K562 (cell line): ENCODE data around the gene TMEM150A. TPM values are rescaled to one million over a fixed set of nuclear protein-coding genes. Genes with fewer than 3 reads are reported as not detected.

ENCODE experiments used
- CEBPZ ChIP-seq: fragments of 150-350 bp; IDR thresholded peaks from 2 replicates; pipeline ENCODE4 v1.6.1; 2014; ENCODE audit warnings: low read depth, mild to moderate bottlenecking, low read length, borderline replicate concordance
- CTCFL ChIP-seq: IDR thresholded peaks from 2 replicates; pipeline ENCODE4 v1.6.1; 2011; ENCODE audit warnings: borderline replicate concordance, low read depth, mild to moderate bottlenecking, moderate library complexity, low read length; ENCODE audit not compliant: insufficient read depth, poor library complexity, severe bottlenecking
- DDX20 ChIP-seq: fragments of 450-650 bp; IDR thresholded peaks from 2 replicates; pipeline ENCODE4 v1.6.1; 2016; ENCODE audit warnings: missing genetic modification characterization, low read depth, mild to moderate bottlenecking, missing compliant biosample characterization, moderate library complexity
- ELK1 ChIP-seq: sonication (generic); formaldehyde crosslinking; IDR thresholded peaks from 2 replicates; pipeline ENCODE4 v1.8.1; 2022; ENCODE audit warnings: missing genetic modification reagents
- ESRRB ChIP-seq: fragments of 250-450 bp; sonication (Bioruptor Pico); IDR thresholded peaks from 2 replicates; pipeline ENCODE4 v1.5.0; 2020; ENCODE audit warnings: mild to moderate bottlenecking, moderate library complexity, borderline replicate concordance
- HNRNPLL ChIP-seq: fragments of 200-400 bp; formaldehyde crosslinking; IDR thresholded peaks from 2 replicates; pipeline ENCODE4 v1.6.1; 2017; ENCODE audit warnings: low read length, low read depth, mild to moderate bottlenecking; ENCODE audit not compliant: poor library complexity, severe bottlenecking
- KDM1A ChIP-seq, 2 experiments: fragments of 450-650 bp; IDR thresholded peaks; 2 replicates each; pipeline ENCODE4 v1.6.1; 2016; ENCODE audit warnings: mild to moderate bottlenecking in 2 of 2
- SAP30 ChIP-seq: fragments of 200-600 bp; sonication (generic); IDR thresholded peaks from 2 replicates; pipeline ENCODE4 v1.6.1; 2012; ENCODE audit warnings: borderline replicate concordance, low read depth, mild to moderate bottlenecking, moderate library complexity, low read length, control low read depth, inconsistent platforms; ENCODE audit not compliant: insufficient read depth, poor library complexity, severe bottlenecking
- SOX6 ChIP-seq: fragments of 450-650 bp; IDR thresholded peaks from 2 replicates; pipeline ENCODE4 v1.6.1; 2014; ENCODE audit warnings: mild to moderate bottlenecking
- TRIM24 ChIP-seq, 2 experiments: fragments of 450-650 bp; IDR thresholded peaks; 2 replicates each; pipeline ENCODE4 v1.6.1; 2016
- ZNF41 ChIP-seq: fragments of 250-450 bp; sonication (Bioruptor Pico); conservative IDR thresholded peaks from 2 replicates; pipeline ENCODE4 v1.4.0; 2020; ENCODE audit warnings: mild to moderate bottlenecking
- ZNF586 ChIP-seq: fragments of 450-650 bp; formaldehyde crosslinking; conservative IDR thresholded peaks from 2 replicates; pipeline ENCODE4 v1.4.0; 2020; ENCODE audit warnings: mild to moderate bottlenecking, moderate library complexity
- polyA plus RNA-seq, 8 experiments: library from polyadenylated mRNA; depleted of rRNA in 4 of 8; stranded (reverse) in 5 of 8; unstranded in 3 of 8; fragments of >200 nt; fragmentation: Nextera tagmentation in 2 of 8; fragmentation: Illumina TruSeq in 1 of 8; extraction: Ambion mirVana in 2 of 8; extraction: Trizol in 1 of 8; gene quantifications; 2 replicates each; pipeline versions ENCODE4 v1.2.1 to v1.2.3, GENCODE V29; 2011 to 2014; ENCODE audit warnings: inconsistent platforms in 1 of 8, missing spikeins in 1 of 8
- total RNA-seq, 7 experiments: library from RNA; depleted of rRNA in 6 of 7; stranded (reverse); fragments of >200 nt in 6 of 7; fragmentation: Illumina TruSeq in 2 of 7; extraction: Trizol in 2 of 7; gene quantifications; 2 replicates each; pipeline versions ENCODE4 v1.2.1 to v1.2.3, GENCODE V29; 2011 to 2021; ENCODE audit warnings: low replicate concordance in 1 of 7
- TF ChIP-seq, protein P1 (sequence below), 2 experiments: fragments of 450-650 bp; IDR thresholded peaks; 2 replicates each; pipeline ENCODE4 v1.6.1; 2016
- TF ChIP-seq, protein P2 (sequence below): sonication (generic); formaldehyde crosslinking; IDR thresholded peaks from 2 replicates; pipeline ENCODE4 v1.8.0; 2022; ENCODE audit warnings: mild to moderate bottlenecking, missing genetic modification reagents
- TF ChIP-seq, protein P3 (sequence below): fragments of 250-450 bp; sonication (Bioruptor Pico); IDR thresholded peaks from 2 replicates; pipeline ENCODE4 v1.4.0; 2020

Gene TMEM150A
- total and polyA plus RNA-seq, 9 of the 15 experiments (the other 6 are each of a cell fraction or from before 2014, with no cell fraction given) = 3.9 to 17.1 (median 8.4) TPM

DNA sequence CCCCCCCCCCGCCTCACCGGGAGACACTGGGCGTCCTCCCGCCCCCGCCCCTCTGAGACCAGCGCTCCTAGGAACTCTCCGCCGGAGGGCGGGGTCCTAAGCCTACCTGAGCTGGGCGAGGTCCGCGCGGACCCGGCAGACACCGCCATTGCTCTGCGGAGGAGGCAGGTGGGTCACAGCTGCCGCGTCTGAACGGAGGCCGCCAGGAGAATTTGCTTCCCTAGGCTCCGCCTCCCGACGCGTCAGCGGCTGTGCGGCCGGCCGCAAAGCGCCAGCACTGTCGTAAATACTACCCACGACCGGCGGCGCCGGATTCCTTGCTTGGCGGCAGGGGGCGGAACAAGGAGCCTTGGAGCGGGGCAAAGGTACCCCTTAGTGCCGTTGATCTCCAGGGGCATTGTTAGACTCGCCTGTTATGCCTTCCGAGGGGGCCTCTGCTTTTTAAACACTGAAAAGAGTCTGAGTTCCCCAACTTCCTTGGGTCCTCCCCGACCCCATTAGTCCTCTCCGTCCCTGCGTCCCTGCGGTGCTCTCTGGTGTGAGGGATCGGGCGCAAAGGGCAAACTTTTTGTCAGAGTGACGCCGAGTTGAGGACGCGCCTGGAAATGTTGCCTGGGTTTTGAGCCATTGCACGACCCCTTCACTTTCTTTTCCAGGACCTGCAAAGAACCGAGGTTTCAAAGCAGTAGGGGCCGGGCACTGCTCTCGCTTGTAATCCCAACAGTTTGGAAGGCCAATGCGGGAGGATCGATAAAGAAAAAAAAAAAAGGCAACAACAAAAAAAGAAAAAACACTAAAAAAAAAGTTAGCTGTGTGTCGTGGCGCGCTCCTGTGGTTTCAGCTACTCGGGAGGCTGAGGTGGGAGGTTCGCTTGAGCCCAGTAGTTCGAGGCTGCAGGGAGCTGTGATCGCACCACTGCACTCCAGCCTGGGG, 41.0 kb downstream of the TMEM150A start, which contains the start of gene GGCX (continued):
- no peak for TF ChIP-seq CTCFL
- TF ChIP-seq DDX20 (tag) = no peak
- no peak for TF ChIP-seq KDM1A (IDR thresholded peaks at IDR 0.05)
- peak; percentile 27 for TF ChIP-seq SAP30
- TF ChIP-seq, protein P1, sequence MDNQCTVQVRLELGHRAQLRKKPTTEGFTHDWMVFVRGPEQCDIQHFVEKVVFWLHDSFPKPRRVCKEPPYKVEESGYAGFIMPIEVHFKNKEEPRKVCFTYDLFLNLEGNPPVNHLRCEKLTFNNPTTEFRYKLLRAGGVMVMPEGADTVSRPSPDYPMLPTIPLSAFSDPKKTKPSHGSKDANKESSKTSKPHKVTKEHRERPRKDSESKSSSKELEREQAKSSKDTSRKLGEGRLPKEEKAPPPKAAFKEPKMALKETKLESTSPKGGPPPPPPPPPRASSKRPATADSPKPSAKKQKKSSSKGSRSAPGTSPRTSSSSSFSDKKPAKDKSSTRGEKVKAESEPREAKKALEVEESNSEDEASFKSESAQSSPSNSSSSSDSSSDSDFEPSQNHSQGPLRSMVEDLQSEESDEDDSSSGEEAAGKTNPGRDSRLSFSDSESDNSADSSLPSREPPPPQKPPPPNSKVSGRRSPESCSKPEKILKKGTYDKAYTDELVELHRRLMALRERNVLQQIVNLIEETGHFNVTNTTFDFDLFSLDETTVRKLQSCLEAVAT (IDR thresholded peaks at IDR 0.05) = peak in 1 of 2 experiments; percentile 32; a peak in 1 of 4 replicates
- no peak for TF ChIP-seq ZNF41 (CRISPR knock-in tag)
- TF ChIP-seq HNRNPLL = peak; percentile 66
- no peak for TF ChIP-seq ZNF586
- no peak for TF ChIP-seq ESRRB (CRISPR knock-in tag)
- TF ChIP-seq CEBPZ = no peak
- TF ChIP-seq SOX6 = peak; percentile 44; the same call in 1 of the 2 replicates
- no peak for TF ChIP-seq TRIM24 (IDR thresholded peaks at IDR 0.05)
- TF ChIP-seq ELK1 = no peak
- TF ChIP-seq, protein P2, sequence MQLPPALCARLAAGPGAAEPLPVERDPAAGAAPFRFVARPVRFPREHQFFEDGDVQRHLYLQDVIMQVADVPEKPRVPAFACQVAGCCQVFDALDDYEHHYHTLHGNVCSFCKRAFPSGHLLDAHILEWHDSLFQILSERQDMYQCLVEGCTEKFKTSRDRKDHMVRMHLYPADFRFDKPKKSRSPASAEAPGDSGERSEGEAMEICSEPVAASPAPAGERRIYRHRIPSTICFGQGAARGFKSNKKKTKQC (CRISPR knock-in tag) = no peak
- TF ChIP-seq, protein P3, sequence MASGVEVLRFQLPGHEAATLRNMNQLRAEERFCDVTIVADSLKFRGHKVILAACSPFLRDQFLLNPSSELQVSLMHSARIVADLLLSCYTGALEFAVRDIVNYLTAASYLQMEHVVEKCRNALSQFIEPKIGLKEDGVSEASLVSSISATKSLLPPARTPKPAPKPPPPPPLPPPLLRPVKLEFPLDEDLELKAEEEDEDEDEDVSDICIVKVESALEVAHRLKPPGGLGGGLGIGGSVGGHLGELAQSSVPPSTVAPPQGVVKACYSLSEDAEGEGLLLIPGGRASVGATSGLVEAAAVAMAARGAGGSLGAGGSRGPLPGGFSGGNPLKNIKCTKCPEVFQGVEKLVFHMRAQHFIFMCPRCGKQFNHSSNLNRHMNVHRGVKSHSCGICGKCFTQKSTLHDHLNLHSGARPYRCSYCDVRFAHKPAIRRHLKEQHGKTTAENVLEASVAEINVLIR (CRISPR knock-in tag) = peak; percentile 82
